ENCODE results near the gene ZSCAN12.

DNA sequence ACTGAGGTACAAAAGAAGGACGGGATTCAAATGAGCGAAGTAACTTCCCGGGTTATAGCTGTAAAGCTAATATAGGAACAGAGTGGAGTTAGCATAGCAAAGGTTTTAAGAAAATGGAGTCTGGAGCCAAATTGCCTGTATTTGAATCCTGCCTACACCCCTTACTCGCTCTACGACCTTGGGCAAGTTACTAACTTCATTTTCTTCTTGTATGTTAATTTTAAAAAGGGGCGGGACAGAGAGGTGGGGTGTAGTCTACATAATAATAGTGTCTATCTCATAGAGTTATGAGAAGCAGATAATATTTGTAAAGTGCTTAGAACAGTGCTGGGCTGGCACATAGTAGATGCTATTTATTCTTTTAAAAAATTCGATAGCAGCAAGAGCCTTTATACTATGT lies 43.0 kb upstream of the ZSCAN12 start:
- TF ChIP-seq, protein P1, sequence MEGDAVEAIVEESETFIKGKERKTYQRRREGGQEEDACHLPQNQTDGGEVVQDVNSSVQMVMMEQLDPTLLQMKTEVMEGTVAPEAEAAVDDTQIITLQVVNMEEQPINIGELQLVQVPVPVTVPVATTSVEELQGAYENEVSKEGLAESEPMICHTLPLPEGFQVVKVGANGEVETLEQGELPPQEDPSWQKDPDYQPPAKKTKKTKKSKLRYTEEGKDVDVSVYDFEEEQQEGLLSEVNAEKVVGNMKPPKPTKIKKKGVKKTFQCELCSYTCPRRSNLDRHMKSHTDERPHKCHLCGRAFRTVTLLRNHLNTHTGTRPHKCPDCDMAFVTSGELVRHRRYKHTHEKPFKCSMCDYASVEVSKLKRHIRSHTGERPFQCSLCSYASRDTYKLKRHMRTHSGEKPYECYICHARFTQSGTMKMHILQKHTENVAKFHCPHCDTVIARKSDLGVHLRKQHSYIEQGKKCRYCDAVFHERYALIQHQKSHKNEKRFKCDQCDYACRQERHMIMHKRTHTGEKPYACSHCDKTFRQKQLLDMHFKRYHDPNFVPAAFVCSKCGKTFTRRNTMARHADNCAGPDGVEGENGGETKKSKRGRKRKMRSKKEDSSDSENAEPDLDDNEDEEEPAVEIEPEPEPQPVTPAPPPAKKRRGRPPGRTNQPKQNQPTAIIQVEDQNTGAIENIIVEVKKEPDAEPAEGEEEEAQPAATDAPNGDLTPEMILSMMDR (IDR thresholded peaks at IDR 0.05), result no peak
- TF ChIP-seq RELA (CRISPR knock-in tag; IDR thresholded peaks at IDR 0.05; ENCODE audit: borderline replicate concordance) (no peak), USF2 (CRISPR knock-in tag; IDR thresholded peaks at IDR 0.05) (no peak), ATF3 (CRISPR knock-in tag; conservative IDR thresholded peaks at IDR 0.05) (no peak), SMAD3 (CRISPR knock-in tag; IDR thresholded peaks at IDR 0.05; ENCODE audit: borderline replicate concordance) (no peak), NFYB (CRISPR knock-in tag; conservative IDR thresholded peaks at IDR 0.05; ENCODE audit: low read depth) (no peak), KAT7 (CRISPR knock-in tag; IDR thresholded peaks at IDR 0.05; ENCODE audit: borderline replicate concordance) (no peak), JUN (CRISPR knock-in tag; IDR thresholded peaks at IDR 0.05) (no peak), ZNF121 (CRISPR knock-in tag; IDR thresholded peaks at IDR 0.05) (no peak), ZBTB43 (CRISPR knock-in tag; IDR thresholded peaks at IDR 0.05) (no peak)
- TF ChIP-seq, protein P2, sequence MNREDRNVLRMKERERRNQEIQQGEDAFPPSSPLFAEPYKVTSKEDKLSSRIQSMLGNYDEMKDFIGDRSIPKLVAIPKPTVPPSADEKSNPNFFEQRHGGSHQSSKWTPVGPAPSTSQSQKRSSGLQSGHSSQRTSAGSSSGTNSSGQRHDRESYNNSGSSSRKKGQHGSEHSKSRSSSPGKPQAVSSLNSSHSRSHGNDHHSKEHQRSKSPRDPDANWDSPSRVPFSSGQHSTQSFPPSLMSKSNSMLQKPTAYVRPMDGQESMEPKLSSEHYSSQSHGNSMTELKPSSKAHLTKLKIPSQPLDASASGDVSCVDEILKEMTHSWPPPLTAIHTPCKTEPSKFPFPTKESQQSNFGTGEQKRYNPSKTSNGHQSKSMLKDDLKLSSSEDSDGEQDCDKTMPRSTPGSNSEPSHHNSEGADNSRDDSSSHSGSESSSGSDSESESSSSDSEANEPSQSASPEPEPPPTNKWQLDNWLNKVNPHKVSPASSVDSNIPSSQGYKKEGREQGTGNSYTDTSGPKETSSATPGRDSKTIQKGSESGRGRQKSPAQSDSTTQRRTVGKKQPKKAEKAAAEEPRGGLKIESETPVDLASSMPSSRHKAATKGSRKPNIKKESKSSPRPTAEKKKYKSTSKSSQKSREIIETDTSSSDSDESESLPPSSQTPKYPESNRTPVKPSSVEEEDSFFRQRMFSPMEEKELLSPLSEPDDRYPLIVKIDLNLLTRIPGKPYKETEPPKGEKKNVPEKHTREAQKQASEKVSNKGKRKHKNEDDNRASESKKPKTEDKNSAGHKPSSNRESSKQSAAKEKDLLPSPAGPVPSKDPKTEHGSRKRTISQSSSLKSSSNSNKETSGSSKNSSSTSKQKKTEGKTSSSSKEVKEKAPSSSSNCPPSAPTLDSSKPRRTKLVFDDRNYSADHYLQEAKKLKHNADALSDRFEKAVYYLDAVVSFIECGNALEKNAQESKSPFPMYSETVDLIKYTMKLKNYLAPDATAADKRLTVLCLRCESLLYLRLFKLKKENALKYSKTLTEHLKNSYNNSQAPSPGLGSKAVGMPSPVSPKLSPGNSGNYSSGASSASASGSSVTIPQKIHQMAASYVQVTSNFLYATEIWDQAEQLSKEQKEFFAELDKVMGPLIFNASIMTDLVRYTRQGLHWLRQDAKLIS (CRISPR knock-in tag; IDR thresholded peaks at IDR 0.05; ENCODE audit: borderline replicate concordance), result no peak
- TF ChIP-seq, protein P3, sequence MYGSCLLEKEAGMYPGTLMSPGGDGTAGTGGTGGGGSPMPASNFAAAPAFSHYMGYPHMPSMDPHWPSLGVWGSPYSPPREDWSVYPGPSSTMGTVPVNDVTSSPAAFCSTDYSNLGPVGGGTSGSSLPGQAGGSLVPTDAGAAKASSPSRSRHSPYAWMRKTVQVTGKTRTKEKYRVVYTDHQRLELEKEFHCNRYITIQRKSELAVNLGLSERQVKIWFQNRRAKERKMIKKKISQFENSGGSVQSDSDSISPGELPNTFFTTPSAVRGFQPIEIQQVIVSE (CRISPR knock-in tag; IDR thresholded peaks at IDR 0.05; ENCODE audit: borderline replicate concordance), result no peak
- TF ChIP-seq, protein P4, sequence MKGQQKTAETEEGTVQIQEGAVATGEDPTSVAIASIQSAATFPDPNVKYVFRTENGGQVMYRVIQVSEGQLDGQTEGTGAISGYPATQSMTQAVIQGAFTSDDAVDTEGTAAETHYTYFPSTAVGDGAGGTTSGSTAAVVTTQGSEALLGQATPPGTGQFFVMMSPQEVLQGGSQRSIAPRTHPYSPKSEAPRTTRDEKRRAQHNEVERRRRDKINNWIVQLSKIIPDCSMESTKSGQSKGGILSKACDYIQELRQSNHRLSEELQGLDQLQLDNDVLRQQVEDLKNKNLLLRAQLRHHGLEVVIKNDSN (CRISPR knock-in tag; IDR thresholded peaks at IDR 0.05), result no peak
- TF ChIP-seq, protein P5, sequence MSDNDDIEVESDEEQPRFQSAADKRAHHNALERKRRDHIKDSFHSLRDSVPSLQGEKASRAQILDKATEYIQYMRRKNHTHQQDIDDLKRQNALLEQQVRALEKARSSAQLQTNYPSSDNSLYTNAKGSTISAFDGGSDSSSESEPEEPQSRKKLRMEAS (CRISPR knock-in tag; IDR thresholded peaks at IDR 0.05), result no peak
